Measurements from ENCODE around the gene DENND1A.
"Not testable (repeated sequence)": the region's sequence is repeated elsewhere in the genome, so short reads cannot be mapped to it uniquely, and the experiment has no call there.

The DENND1A gene

DNA sequence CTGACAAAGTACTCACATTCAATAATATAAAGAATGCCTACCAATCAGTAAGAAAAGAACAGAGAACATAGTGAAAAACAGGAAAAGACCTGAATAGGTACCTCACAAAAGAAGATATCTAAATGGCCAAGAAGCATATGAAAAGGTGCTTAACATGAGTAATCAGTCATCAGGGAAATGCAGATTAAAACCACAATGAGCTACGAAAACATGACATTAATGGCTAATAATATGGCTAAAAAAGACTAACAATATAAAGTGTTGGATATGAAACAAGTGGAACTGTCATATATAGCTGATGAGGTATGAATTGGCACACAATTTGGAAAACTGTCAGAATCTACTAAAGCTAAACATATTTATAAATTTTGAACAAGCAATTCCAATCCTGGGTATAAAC is 18.9 kb downstream of the DENND1A start:
- H3K9me3 ChIP-seq (replicated peaks; ENCODE audit: low read length): no peaks in the 10 kb centered on the region
- no peak overlapping the region for H3K4me3 ChIP-seq (ENCODE audit: low read length)
- H3K27me3 ChIP-seq (ENCODE audit: control insufficient read depth, insufficient read depth, low read length): no peaks in the 10 kb centered on the region
- H3K4me1 ChIP-seq (ENCODE audit: control insufficient read depth, insufficient read depth, low read length): no peaks in the 10 kb centered on the region
- no peaks in the 10 kb centered on the region for H3K36me3 ChIP-seq (ENCODE audit: insufficient read depth, low read length)
- no peak overlapping the region for H3K9ac ChIP-seq (ENCODE audit: low read depth, low read length)
- no peak overlapping the region for H3K4me2 ChIP-seq (ENCODE audit: low read length)

DNA sequence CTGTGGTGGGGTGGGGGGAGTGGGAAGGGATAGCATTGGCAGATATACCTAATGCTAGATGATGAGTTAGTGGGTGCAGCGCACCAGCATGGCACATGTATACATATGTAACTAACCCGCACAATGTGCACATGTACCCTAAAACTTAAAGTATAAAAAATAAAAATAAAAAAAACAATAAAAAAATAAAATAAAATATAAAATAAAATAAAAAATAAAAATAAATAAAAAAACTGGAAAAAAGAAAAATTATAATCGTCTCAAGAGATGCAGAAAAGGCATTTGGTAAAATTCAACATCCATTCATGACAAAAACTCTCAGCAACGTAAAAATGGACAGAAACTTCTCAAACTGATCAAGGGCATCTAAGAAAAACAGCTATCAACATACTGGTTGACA is 20.7 kb downstream of the DENND1A start:
- not testable (repeated sequence) for H3K9ac ChIP-seq (ENCODE audit: low read depth, low read length); H3K4me1 ChIP-seq (ENCODE audit: control insufficient read depth, insufficient read depth, low read length); H3K9me3 ChIP-seq (replicated peaks; ENCODE audit: low read length)

DNA sequence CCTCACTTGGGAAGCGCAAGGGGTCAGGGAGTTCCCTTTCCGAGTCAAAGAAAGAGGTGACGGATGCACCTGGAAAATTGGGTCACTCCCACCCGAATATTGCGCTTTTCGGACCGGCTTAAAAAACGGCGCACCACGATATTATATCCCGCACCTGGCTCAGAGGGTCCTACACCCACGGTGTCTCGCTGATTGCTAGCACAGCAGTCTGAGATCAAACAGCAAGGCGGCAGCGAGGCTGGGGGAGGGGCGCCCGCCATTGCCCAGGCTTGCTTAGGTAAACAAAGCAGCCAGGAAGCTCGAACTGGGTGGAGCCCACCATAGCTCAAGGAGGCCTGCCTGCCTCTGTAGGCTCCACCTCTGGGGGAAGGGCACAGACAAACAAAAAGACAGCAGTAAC is 26.4 kb downstream of the DENND1A start:
- H3K27me3 ChIP-seq (ENCODE audit: control insufficient read depth, insufficient read depth, low read length); H3K36me3 ChIP-seq (ENCODE audit: insufficient read depth, low read length); H3K9ac ChIP-seq (ENCODE audit: low read depth, low read length); H3K9me3 ChIP-seq (replicated peaks; ENCODE audit: low read length); H3K4me2 ChIP-seq (ENCODE audit: low read length); H3K4me3 ChIP-seq (ENCODE audit: low read length); H3K4me1 ChIP-seq (ENCODE audit: control insufficient read depth, insufficient read depth, low read length): not testable (repeated sequence)

More for the DNA sequence above, 20.7 kb downstream of the DENND1A start:
- H3K27me3 ChIP-seq (ENCODE audit: control insufficient read depth, insufficient read depth, low read length); H3K4me3 ChIP-seq (ENCODE audit: low read length); H3K36me3 ChIP-seq (ENCODE audit: insufficient read depth, low read length); H3K4me2 ChIP-seq (ENCODE audit: low read length): not testable (repeated sequence)

DNA sequence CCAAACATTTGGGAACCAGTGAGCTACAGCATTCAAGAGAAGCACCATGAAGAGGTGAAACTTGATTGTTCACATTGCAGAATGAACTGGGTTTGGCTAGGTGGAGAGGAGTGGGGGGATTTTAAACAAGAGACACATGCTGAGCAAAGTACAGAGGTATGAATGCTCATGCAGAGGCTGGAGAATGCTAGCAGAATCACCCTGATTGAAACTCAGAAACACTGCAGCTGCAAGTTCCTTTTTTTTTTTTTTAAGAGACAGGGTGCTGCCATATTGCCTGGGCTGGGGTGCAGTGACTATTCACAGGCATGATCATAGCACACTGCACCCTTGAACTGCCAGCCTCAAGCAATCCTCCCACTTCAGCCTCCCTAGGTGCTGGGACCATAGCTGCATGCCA is 35.1 kb downstream of the DENND1A start:
- Histone ChIP-seq H3K4me1 (ENCODE audit: control insufficient read depth, insufficient read depth, low read length) (peaks cover 4% of the 10 kb centered on the region), H3K4me2 (ENCODE audit: low read length) (no peak overlapping the region), H3K9me3 (replicated peaks; ENCODE audit: low read length) (no peaks in the 10 kb centered on the region), H3K36me3 (ENCODE audit: insufficient read depth, low read length) (no peaks in the 10 kb centered on the region), H3K4me3 (ENCODE audit: low read length) (no peak overlapping the region), H3K9ac (ENCODE audit: low read depth, low read length) (no peak overlapping the region), H3K27me3 (ENCODE audit: control insufficient read depth, insufficient read depth, low read length) (no peaks in the 10 kb centered on the region)

DNA sequence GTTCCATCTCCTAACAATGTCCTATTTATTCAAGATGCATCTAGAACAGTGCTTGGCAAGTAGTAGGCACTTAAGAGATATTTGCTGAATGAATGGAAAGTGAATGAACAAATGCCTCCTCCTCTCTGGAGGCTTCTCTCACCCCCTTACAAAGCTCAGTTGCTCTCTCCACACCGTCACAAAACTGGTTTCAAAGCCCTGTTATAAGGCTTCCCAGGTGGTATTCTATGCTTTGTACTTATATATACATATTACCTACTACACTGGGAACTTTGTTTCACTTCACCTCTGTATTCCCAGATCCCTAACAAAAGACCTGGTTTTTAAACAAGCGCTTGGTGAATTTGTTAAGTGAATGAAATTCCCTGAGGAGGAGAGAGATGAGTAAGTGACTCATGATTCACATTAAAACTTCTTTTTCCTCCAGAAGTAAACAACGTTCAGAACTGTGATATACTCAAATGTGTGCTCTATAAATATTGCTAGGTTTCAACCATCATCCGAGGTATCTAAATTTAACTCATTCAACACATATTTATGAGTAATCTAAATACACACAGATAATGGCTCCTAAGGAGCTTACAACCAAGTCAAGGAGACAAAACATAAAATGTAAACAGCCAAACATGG is 36.0 kb downstream of the DENND1A start:
- Histone ChIP-seq H3K4me1 (ENCODE audit: control insufficient read depth, insufficient read depth, low read length) (peaks cover 4% of the 10 kb centered on the region), H3K4me3 (ENCODE audit: low read length) (no peak overlapping the region), H3K9me3 (replicated peaks; ENCODE audit: low read length) (no peaks in the 10 kb centered on the region), H3K36me3 (ENCODE audit: insufficient read depth, low read length) (no peaks in the 10 kb centered on the region), H3K9ac (ENCODE audit: low read depth, low read length) (no peak overlapping the region), H3K4me2 (ENCODE audit: low read length) (no peak overlapping the region), H3K27me3 (ENCODE audit: control insufficient read depth, insufficient read depth, low read length) (no peaks in the 10 kb centered on the region)

DNA sequence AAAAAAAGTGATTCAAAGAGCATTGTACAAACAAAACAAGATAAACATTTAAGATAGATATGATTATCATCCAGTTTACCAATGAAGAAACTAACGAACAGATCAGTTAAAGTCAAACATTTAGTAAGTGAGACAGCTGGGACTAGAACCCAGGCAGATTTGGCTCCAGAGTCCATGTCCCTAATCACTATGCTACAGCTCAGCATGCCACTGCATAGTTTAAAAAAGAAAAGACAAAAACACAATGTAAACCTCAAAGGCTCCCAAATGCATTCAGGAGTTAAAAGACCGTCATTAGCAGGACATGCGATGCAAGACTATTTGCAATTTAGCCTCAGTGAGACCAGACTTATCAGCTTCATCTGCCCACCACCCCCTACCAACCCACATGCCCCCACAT is 36.8 kb downstream of the DENND1A start:
- H3K4me2 ChIP-seq (ENCODE audit: low read length): no peak overlapping the region
- H3K4me1 ChIP-seq (ENCODE audit: control insufficient read depth, insufficient read depth, low read length): peaks cover 4% of the 10 kb centered on the region
- H3K9me3 ChIP-seq (replicated peaks; ENCODE audit: low read length): no peaks in the 10 kb centered on the region
- H3K36me3 ChIP-seq (ENCODE audit: insufficient read depth, low read length): no peaks in the 10 kb centered on the region
- no peak overlapping the region for H3K9ac ChIP-seq (ENCODE audit: low read depth, low read length)
- no peaks in the 10 kb centered on the region for H3K27me3 ChIP-seq (ENCODE audit: control insufficient read depth, insufficient read depth, low read length)
- no peak overlapping the region for H3K4me3 ChIP-seq (ENCODE audit: low read length)

DNA sequence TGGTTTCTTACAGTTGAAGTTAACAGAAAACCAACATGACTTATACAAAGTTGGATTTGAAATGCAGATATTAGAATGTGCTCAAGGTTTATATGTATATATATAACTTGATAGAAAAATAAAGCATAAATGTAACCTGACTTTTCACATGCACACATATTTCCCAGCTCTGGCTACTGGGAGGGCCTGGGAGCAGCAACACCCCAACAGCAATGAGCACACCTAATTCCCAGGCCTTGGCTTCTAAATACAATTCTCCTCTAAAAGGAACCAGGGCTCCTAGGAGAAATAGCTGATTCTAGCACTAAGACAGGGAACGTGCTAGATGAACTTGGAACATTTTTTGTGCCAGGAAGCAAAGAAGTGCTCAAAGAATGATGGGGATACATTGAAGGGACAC is 42.1 kb downstream of the DENND1A start:
- H3K9me3 ChIP-seq (replicated peaks; ENCODE audit: low read length): no peaks in the 10 kb centered on the region
- H3K9ac ChIP-seq (ENCODE audit: low read depth, low read length): no peak overlapping the region
- H3K4me1 ChIP-seq (ENCODE audit: control insufficient read depth, insufficient read depth, low read length): no peaks in the 10 kb centered on the region
- no peaks in the 10 kb centered on the region for H3K27me3 ChIP-seq (ENCODE audit: control insufficient read depth, insufficient read depth, low read length)
- no peaks in the 10 kb centered on the region for H3K36me3 ChIP-seq (ENCODE audit: insufficient read depth, low read length)
- no peak overlapping the region for H3K4me3 ChIP-seq (ENCODE audit: low read length)
- H3K4me2 ChIP-seq (ENCODE audit: low read length): no peak overlapping the region

DNA sequence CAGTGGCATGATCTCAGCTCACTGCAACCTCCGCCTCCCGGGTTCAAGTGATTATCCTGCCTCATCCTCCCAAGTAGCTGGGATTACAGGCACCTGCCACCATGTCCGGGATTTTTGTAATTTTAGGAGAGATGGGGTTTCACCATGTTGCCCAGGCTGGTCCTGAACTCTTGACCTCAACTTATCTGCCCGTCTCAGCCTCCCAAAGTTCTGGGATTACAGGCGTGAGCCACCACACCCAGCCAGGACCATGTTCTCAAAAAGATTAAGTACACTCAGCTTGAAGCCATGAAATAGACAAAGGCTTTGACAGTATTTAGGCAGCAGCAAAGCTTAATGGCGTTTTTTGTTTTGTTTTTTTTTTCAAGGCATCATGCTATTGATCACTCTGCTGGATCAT is 44.1 kb downstream of the DENND1A start:
- H3K4me2 ChIP-seq (ENCODE audit: low read length); H3K27me3 ChIP-seq (ENCODE audit: control insufficient read depth, insufficient read depth, low read length); H3K4me1 ChIP-seq (ENCODE audit: control insufficient read depth, insufficient read depth, low read length); H3K9ac ChIP-seq (ENCODE audit: low read depth, low read length); H3K36me3 ChIP-seq (ENCODE audit: insufficient read depth, low read length); H3K4me3 ChIP-seq (ENCODE audit: low read length); H3K9me3 ChIP-seq (replicated peaks; ENCODE audit: low read length): not testable (repeated sequence)

DNA sequence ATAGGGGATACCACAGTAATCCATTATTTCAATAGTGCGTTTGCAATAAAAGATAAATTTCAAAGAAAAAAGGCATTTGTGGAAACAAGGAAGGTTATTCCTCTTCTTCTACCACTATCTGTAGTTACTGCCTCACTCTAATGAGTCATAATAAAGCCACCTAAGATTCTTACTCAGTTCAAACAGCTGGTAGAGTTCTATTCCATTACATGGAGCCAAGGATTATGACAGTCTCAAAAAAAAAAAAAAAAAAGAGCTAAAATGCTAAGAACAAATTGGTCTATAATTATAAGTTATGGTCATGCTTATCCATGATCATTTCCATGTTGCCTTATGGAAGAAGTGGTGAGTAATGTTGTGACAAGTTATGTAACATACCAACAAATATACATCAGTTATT is 46.3 kb downstream of the DENND1A start:
- H3K36me3 ChIP-seq (ENCODE audit: insufficient read depth, low read length): no peaks in the 10 kb centered on the region

DNA sequence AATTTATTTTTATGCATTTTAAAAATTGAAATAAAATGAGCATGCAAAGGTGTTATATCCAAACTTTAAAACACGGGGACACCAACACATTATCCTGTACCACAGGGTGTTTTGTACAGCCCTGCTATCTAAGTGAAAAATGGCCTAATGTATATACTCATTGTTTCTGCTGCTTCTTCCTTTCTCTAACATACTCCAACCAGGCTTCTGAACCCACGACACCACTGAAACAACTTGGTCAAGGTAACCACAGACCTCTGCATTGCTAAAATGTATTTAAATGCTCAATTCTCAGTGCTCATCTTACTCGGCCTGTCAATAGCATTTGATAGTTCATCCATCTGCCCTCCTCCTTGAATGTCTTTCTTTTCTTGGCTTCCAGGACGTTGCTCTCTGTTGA is 48.3 kb downstream of the DENND1A start:
- Histone ChIP-seq H3K9me3 (replicated peaks; ENCODE audit: low read length) (no peaks in the 10 kb centered on the region), H3K4me2 (ENCODE audit: low read length) (no peak overlapping the region), H3K9ac (ENCODE audit: low read depth, low read length) (no peak overlapping the region), H3K27me3 (ENCODE audit: control insufficient read depth, insufficient read depth, low read length) (no peaks in the 10 kb centered on the region), H3K36me3 (ENCODE audit: insufficient read depth, low read length) (no peaks in the 10 kb centered on the region), H3K4me3 (ENCODE audit: low read length) (no peak overlapping the region), H3K4me1 (ENCODE audit: control insufficient read depth, insufficient read depth, low read length) (no peaks in the 10 kb centered on the region)

More for the DNA sequence above, 46.3 kb downstream of the DENND1A start:
- no peaks in the 10 kb centered on the region for H3K9me3 ChIP-seq (replicated peaks; ENCODE audit: low read length)
- no peak overlapping the region for H3K4me3 ChIP-seq (ENCODE audit: low read length)
- no peaks in the 10 kb centered on the region for H3K4me1 ChIP-seq (ENCODE audit: control insufficient read depth, insufficient read depth, low read length)
- H3K27me3 ChIP-seq (ENCODE audit: control insufficient read depth, insufficient read depth, low read length): no peaks in the 10 kb centered on the region
- H3K9ac ChIP-seq (ENCODE audit: low read depth, low read length): no peak overlapping the region
- H3K4me2 ChIP-seq (ENCODE audit: low read length): no peak overlapping the region

DNA sequence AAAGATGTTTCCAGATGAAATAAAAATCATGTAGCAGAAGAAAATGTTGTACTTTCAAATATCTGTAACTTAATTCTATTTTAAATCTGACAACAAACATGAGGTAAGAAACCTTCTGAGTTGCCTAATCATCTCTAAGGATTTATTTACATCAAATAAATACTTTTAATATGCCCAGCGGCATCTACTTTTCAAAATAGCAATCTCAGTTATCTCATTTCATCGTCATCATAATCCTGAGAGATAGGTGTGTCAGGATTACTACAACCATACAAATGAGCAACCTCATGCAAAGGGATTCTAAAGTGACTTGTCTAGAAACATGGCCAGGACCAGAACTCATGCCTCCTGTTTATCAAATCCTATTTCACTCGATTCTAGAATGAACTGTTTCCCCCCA is 49.5 kb downstream of the DENND1A start:
- Histone ChIP-seq H3K27me3 (ENCODE audit: control insufficient read depth, insufficient read depth, low read length) (no peaks in the 10 kb centered on the region), H3K36me3 (ENCODE audit: insufficient read depth, low read length) (no peaks in the 10 kb centered on the region), H3K4me3 (ENCODE audit: low read length) (no peak overlapping the region), H3K4me2 (ENCODE audit: low read length) (no peak overlapping the region), H3K9me3 (replicated peaks; ENCODE audit: low read length) (no peaks in the 10 kb centered on the region), H3K4me1 (ENCODE audit: control insufficient read depth, insufficient read depth, low read length) (no peaks in the 10 kb centered on the region), H3K9ac (ENCODE audit: low read depth, low read length) (no peak overlapping the region)

DNA sequence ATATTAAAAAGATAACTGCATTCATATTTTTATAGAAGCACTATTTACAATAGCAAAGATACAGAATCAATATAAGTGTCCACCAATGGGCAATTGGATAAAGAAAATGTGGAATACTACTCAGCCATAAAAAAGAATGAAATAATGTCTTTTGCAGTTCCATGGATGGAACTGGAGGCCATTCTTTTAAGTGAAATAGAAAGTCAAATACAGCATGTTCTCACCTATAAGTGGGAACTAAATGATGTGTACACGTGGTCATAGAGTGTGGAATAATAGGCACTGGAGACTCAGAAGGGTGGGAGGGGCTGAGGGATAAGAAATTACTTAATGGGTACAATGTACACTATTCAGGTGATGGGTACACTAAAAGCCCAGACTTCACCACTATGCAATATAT is 53.2 kb downstream of the DENND1A start:
- Histone ChIP-seq H3K9me3 (replicated peaks; ENCODE audit: low read length) (no peaks in the 10 kb centered on the region), H3K36me3 (ENCODE audit: insufficient read depth, low read length) (no peaks in the 10 kb centered on the region), H3K9ac (ENCODE audit: low read depth, low read length) (no peak overlapping the region), H3K27me3 (ENCODE audit: control insufficient read depth, insufficient read depth, low read length) (no peaks in the 10 kb centered on the region), H3K4me2 (ENCODE audit: low read length) (no peak overlapping the region), H3K4me1 (ENCODE audit: control insufficient read depth, insufficient read depth, low read length) (peaks cover 3% of the 10 kb centered on the region), H3K4me3 (ENCODE audit: low read length) (no peak overlapping the region)

All from skeletal muscle satellite cell (primary cell).